H9 (cell line): ENCODE data around the gene POLR3C. TPM values are rescaled to one million over a fixed set of nuclear protein-coding genes. Genes with fewer than 3 reads are reported as not detected.
"Not testable (repeated sequence)": the region's sequence is repeated elsewhere in the genome, so short reads cannot be mapped to it uniquely, and the experiment has no call there.

Source experiments
- DNase-seq: peaks from one replicate; pipeline ENCODE4 v3.0.0-alpha.2; 2017
- H2AFZ ChIP-seq: one replicate; pipeline ENCODE4 v1.6.1; 2013; ENCODE audit warnings: mild to moderate bottlenecking, low read length, control low read depth, moderate library complexity
- H2AK5ac ChIP-seq: 2 replicates; pipeline ENCODE4 v1.6.1; 2013; ENCODE audit warnings: low read length, control low read depth, mixed read lengths; ENCODE audit not compliant: insufficient read length
- H2BK120ac ChIP-seq: one replicate; pipeline ENCODE4 v1.6.1; 2013; ENCODE audit warnings: low read depth, mild to moderate bottlenecking, low read length, control low read depth, inconsistent platforms; ENCODE audit not compliant: poor library complexity, severe bottlenecking
- H2BK12ac ChIP-seq: 2 replicates; pipeline ENCODE4 v1.6.1; 2013; ENCODE audit warnings: low read length, control low read depth, mixed read lengths, low read depth; ENCODE audit not compliant: insufficient read length
- H2BK15ac ChIP-seq: 2 replicates; pipeline ENCODE4 v1.6.1; 2013; ENCODE audit warnings: low read depth, low read length, control low read depth
- H2BK20ac ChIP-seq: one replicate; pipeline ENCODE4 v1.6.1; 2013; ENCODE audit warnings: low read depth, mild to moderate bottlenecking, low read length, control low read depth, inconsistent platforms; ENCODE audit not compliant: poor library complexity, severe bottlenecking
- H2BK5ac ChIP-seq: 2 replicates; pipeline ENCODE4 v1.6.1; 2013; ENCODE audit warnings: low read length, control low read depth, mixed read lengths; ENCODE audit not compliant: insufficient read length
- H3K14ac ChIP-seq: 2 replicates; pipeline ENCODE4 v1.6.1; 2013; ENCODE audit warnings: low read length, control low read depth; ENCODE audit not compliant: insufficient read depth
- H3K18ac ChIP-seq: 2 replicates; pipeline ENCODE4 v1.6.1; 2013; ENCODE audit warnings: low read depth, mild to moderate bottlenecking, mixed read lengths, low read length, control low read depth; ENCODE audit not compliant: insufficient read length
- H3K23ac ChIP-seq: 2 replicates; pipeline ENCODE4 v1.6.1; 2013; ENCODE audit warnings: low read length, control low read depth, mixed read lengths, low read depth; ENCODE audit not compliant: insufficient read length
- H3K23me2 ChIP-seq: 2 replicates; pipeline ENCODE4 v1.6.1; 2013; ENCODE audit warnings: low read depth, mild to moderate bottlenecking, mixed read lengths, low read length, control low read depth; ENCODE audit not compliant: insufficient read length, poor library complexity, severe bottlenecking
- H3K27ac ChIP-seq: 2 replicates; pipeline ENCODE4 v1.5.1; 2013; ENCODE audit warnings: low read length, control low read depth, mixed read lengths, low read depth; ENCODE audit not compliant: insufficient read length
- H3K27me3 ChIP-seq: 2 replicates; pipeline ENCODE4 v1.6.1; 2013; ENCODE audit warnings: low read length, control low read depth, inconsistent platforms; ENCODE audit not compliant: insufficient read depth
- H3K4ac ChIP-seq: 2 replicates; pipeline ENCODE4 v1.6.1; 2013; ENCODE audit warnings: low read depth, mild to moderate bottlenecking, control low read depth, inconsistent platforms, low read length, moderate library complexity
- H3K4me1 ChIP-seq: 2 replicates; pipeline ENCODE4 v1.6.1; 2013; ENCODE audit warnings: low read length, control low read depth, inconsistent platforms; ENCODE audit not compliant: insufficient read depth
- H3K4me2 ChIP-seq: 2 replicates; pipeline ENCODE4 v1.6.1; 2013; ENCODE audit warnings: low read length, control low read depth, mixed read lengths; ENCODE audit not compliant: insufficient read length, insufficient read depth
- H3K56ac ChIP-seq: 2 replicates; pipeline ENCODE4 v1.6.1; 2013; ENCODE audit warnings: low read depth, mild to moderate bottlenecking, mixed read lengths, low read length, control low read depth; ENCODE audit not compliant: insufficient read length
- H3K79me1 ChIP-seq: 2 replicates; pipeline ENCODE4 v1.6.1; 2013; ENCODE audit warnings: low read depth, mild to moderate bottlenecking, moderate library complexity, low read length, control low read depth, inconsistent platforms; ENCODE audit not compliant: insufficient read depth, poor library complexity, severe bottlenecking
- H3K79me2 ChIP-seq: 2 replicates; pipeline ENCODE4 v1.6.1; 2013; ENCODE audit warnings: low read length, control low read depth, inconsistent platforms; ENCODE audit not compliant: insufficient read depth
- H3K9ac ChIP-seq: 2 replicates; pipeline ENCODE4 v1.6.1; 2013; ENCODE audit warnings: low read length, control low read depth, mixed read lengths; ENCODE audit not compliant: insufficient read length; ENCODE audit errors: extremely low read depth
- H3K9me3 ChIP-seq: one replicate; pipeline ENCODE4 v1.6.1; 2013; ENCODE audit warnings: low read depth, low read length, inconsistent platforms; ENCODE audit not compliant: control insufficient read depth
- H3T11ph ChIP-seq: one replicate; pipeline ENCODE4 v1.6.1; 2013; ENCODE audit warnings: mild to moderate bottlenecking, low read length, control low read depth, inconsistent platforms
- H4K20me1 ChIP-seq: one replicate; pipeline ENCODE4 v1.6.1; 2013; ENCODE audit not compliant: control insufficient read depth, insufficient read length, insufficient read depth
- H4K5ac ChIP-seq: 2 replicates; pipeline ENCODE4 v1.6.1; 2013; ENCODE audit warnings: low read depth, mild to moderate bottlenecking, mixed read lengths, low read length, control low read depth; ENCODE audit not compliant: insufficient read length
- H4K8ac ChIP-seq: replicated peaks from 2 replicates; pipeline ENCODE4 v1.6.1; 2013; ENCODE audit warnings: low read length, control low read depth, mixed read lengths, low read depth; ENCODE audit not compliant: insufficient read length
- H4K91ac ChIP-seq: 2 replicates; pipeline ENCODE4 v1.6.1; 2013; ENCODE audit warnings: low read depth, mild to moderate bottlenecking, moderate library complexity, mixed read lengths, low read length, control low read depth; ENCODE audit not compliant: insufficient read length
- H3K27ac Mint-ChIP-seq, 3 experiments: 2 replicates in 2 of 3; 3 replicates in 1 of 3; pipeline ENCODE4 v1.8.0; 2020 to 2021; ENCODE audit warnings: mixed read lengths in 3 of 3, mild to moderate bottlenecking in 1 of 3, moderate library complexity in 1 of 3
- H3K27me3 Mint-ChIP-seq: 2 replicates; pipeline ENCODE4 v1.8.0; 2021; ENCODE audit warnings: low read depth, mild to moderate bottlenecking, moderate library complexity, mixed read lengths
- H3K36me3 Mint-ChIP-seq, 3 experiments: 2 replicates in 2 of 3; 3 replicates in 1 of 3; pipeline ENCODE4 v1.8.0; 2020 to 2021; ENCODE audit warnings: low read depth in 3 of 3, mixed read lengths in 3 of 3; ENCODE audit not compliant: insufficient read depth in 1 of 3
- H3K4me1 Mint-ChIP-seq, 2 experiments: 2 replicates each; pipeline ENCODE4 v1.8.0; 2020; ENCODE audit warnings: mixed read lengths in 2 of 2
- H3K4me3 Mint-ChIP-seq, 2 experiments: 2 replicates in 1 of 2; 3 replicates in 1 of 2; pipeline ENCODE4 v1.8.0; 2020 to 2021; ENCODE audit warnings: mild to moderate bottlenecking in 2 of 2, mixed read lengths in 2 of 2, moderate library complexity in 1 of 2
- H3K9me3 Mint-ChIP-seq, 2 experiments: 2 replicates in 1 of 2; 3 replicates in 1 of 2; pipeline ENCODE4 v1.8.0; 2020; ENCODE audit warnings: mild to moderate bottlenecking in 2 of 2, mixed read lengths in 2 of 2, moderate library complexity in 1 of 2
- WGBS: extraction: QIAGEN DNeasy Blood & Tissue Kit; methylation state at CpG from one replicate; pipeline ENCODE4 v1.1.7; 2013; ENCODE audit warnings: missing lambda C conversion rate, low lambda C conversion rate, mixed read lengths; ENCODE audit not compliant: insufficient read length; ENCODE audit errors: extremely low coverage; 5-methylcytosine and 5-hydroxymethylcytosine counted together
- total RNA-seq: library from RNA; stranded (reverse); gene quantifications from 2 replicates; pipeline ENCODE4 v1.2.1, GENCODE V29; 2021
- TF ChIP-seq, protein P1 (sequence below): fragments of 200-600 bp; sonication (generic); conservative IDR thresholded peaks from 3 replicates; pipeline ENCODE4 v1.8.0; 2021; ENCODE audit warnings: antibody characterized with exemption, mild to moderate bottlenecking

POLR3C gene
- total RNA-seq, 1 experiment from 2014 or later: 37.2 TPM

GRCh38 chr1:145828367-145829026 lies 4.5 kb downstream of the POLR3C start:
- Mint-ChIP-seq H3K36me3 (peaks cover 38 to 73% (median 71%) of the 10 kb centered on the region in 3 experiments), H3K27ac (no peak overlapping the region; a peak in 1 of 7 replicates), H3K4me3 (no peak overlapping the region), H3K4me1 (peaks cover 7% of the 10 kb centered on the region in 2 experiments; a peak in 2 of 4 replicates), H3K27me3 (no peaks in the 10 kb centered on the region; the same call in 1 of the 2 replicates), H3K9me3 (no peaks in the 10 kb centered on the region; a peak in 1 of 5 replicates)
- no peak overlapping the region for H2BK12ac ChIP-seq
- H2BK120ac ChIP-seq: no peak overlapping the region
- H2BK20ac ChIP-seq: no peak overlapping the region
- no peak overlapping the region for H2BK15ac ChIP-seq
- no peaks in the 10 kb centered on the region for H4K20me1 ChIP-seq
- H3K27me3 ChIP-seq: no peaks in the 10 kb centered on the region
- H3K79me2 ChIP-seq: peaks cover 3% of the 10 kb centered on the region; the same call in 1 of the 2 replicates
- no peak for DNase-seq
- no peak overlapping the region for H2AK5ac ChIP-seq
- H3K27ac ChIP-seq: no peak overlapping the region
- no peak overlapping the region for H3K4me2 ChIP-seq
- TF ChIP-seq, protein P1, sequence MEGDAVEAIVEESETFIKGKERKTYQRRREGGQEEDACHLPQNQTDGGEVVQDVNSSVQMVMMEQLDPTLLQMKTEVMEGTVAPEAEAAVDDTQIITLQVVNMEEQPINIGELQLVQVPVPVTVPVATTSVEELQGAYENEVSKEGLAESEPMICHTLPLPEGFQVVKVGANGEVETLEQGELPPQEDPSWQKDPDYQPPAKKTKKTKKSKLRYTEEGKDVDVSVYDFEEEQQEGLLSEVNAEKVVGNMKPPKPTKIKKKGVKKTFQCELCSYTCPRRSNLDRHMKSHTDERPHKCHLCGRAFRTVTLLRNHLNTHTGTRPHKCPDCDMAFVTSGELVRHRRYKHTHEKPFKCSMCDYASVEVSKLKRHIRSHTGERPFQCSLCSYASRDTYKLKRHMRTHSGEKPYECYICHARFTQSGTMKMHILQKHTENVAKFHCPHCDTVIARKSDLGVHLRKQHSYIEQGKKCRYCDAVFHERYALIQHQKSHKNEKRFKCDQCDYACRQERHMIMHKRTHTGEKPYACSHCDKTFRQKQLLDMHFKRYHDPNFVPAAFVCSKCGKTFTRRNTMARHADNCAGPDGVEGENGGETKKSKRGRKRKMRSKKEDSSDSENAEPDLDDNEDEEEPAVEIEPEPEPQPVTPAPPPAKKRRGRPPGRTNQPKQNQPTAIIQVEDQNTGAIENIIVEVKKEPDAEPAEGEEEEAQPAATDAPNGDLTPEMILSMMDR: no peak
- no peak overlapping the region for H3K23ac ChIP-seq
- H2AFZ ChIP-seq: no peak overlapping the region
- H3K9ac ChIP-seq: no peak overlapping the region
- no peak overlapping the region for H4K91ac ChIP-seq
- no peak overlapping the region for H4K8ac ChIP-seq
- peaks cover 7% of the 10 kb centered on the region for H3K23me2 ChIP-seq
- H3K14ac ChIP-seq: no peak overlapping the region
- no peak overlapping the region for H3T11ph ChIP-seq
- no peak overlapping the region for H4K5ac ChIP-seq
- no peaks in the 10 kb centered on the region for H3K9me3 ChIP-seq
- H3K56ac ChIP-seq: no peak overlapping the region
- no peaks in the 10 kb centered on the region for H3K4me1 ChIP-seq
- peaks cover 3% of the 10 kb centered on the region for H3K79me1 ChIP-seq
- no peak overlapping the region for H3K18ac ChIP-seq
- H2BK5ac ChIP-seq: no peak overlapping the region
- no peak overlapping the region for H3K4ac ChIP-seq

GRCh38 chr1:145830810-145831209 lies 6.8 kb downstream of the POLR3C start:
- not testable (repeated sequence) for H3K79me2 ChIP-seq, H3K4me1 Mint-ChIP-seq, H3K4me2 ChIP-seq, H2AFZ ChIP-seq, DNase-seq, H3K23me2 ChIP-seq, H4K20me1 ChIP-seq, H3K18ac ChIP-seq, H3K9me3 Mint-ChIP-seq, H2BK120ac ChIP-seq, H3K4me3 Mint-ChIP-seq, H4K5ac ChIP-seq, H3K14ac ChIP-seq, H2BK15ac ChIP-seq, H3K79me1 ChIP-seq, H4K8ac ChIP-seq, H3K27me3 Mint-ChIP-seq, H3K4me1 ChIP-seq, H3K56ac ChIP-seq, H2BK20ac ChIP-seq, H2BK5ac ChIP-seq, H3K23ac ChIP-seq, H4K91ac ChIP-seq, H3K27me3 ChIP-seq, H3K27ac Mint-ChIP-seq, H3K27ac ChIP-seq, H3T11ph ChIP-seq, H3K9ac ChIP-seq, H3K4ac ChIP-seq, H2AK5ac ChIP-seq, H2BK12ac ChIP-seq, H3K9me3 ChIP-seq
- no CpG with 5 or more reads among the region's 2 CpGs for WGBS
- peaks cover 43 to 88% (median 73%) of the 10 kb centered on the region in 3 experiments; a peak in 6 of 7 replicates for H3K36me3 Mint-ChIP-seq
